Stimulated activated naive B cell treated with anti-CD40 and anti-IgM and Interleukin-4, amounts not matched to agents 10 μg/mL and 1 μg/mL and 100 μg/mL, for 72 hours (primary cell): ENCODE results near the gene GNLY.

Source experiments
- ATAC-seq, 2 donors: fragments of 150-1000 bp; cut with Tn5 transposase; replicated peaks; 2 replicates each; pipeline ENCODE4 v1.10.0; 2021; ENCODE audit warnings: moderate library complexity in 1 of 2
- DNase-seq: peaks from one replicate; pipeline ENCODE4 v3.0.0; 2021
- H3K27ac Mint-ChIP-seq: one replicate; pipeline ENCODE4 v1.8.0; 2022; ENCODE audit warnings: mild to moderate bottlenecking, mixed read lengths
- H3K27me3 Mint-ChIP-seq, 2 donors: one replicate each; pipeline ENCODE4 v1.8.0; 2022; ENCODE audit warnings: mixed read lengths in 2 of 2
- H3K36me3 Mint-ChIP-seq, 2 donors: one replicate each; pipeline ENCODE4 v1.8.0; 2022; ENCODE audit warnings: mixed read lengths in 2 of 2, mild to moderate bottlenecking in 1 of 2
- H3K4me1 Mint-ChIP-seq, 2 donors: one replicate each; pipeline ENCODE4 v1.8.0; 2022; ENCODE audit warnings: mixed read lengths in 2 of 2, mild to moderate bottlenecking in 1 of 2
- H3K4me3 Mint-ChIP-seq, 2 donors: one replicate each; pipeline ENCODE4 v1.8.0; 2022; ENCODE audit warnings: mild to moderate bottlenecking in 2 of 2, mixed read lengths in 2 of 2, moderate library complexity in 1 of 2
- H3K9me3 Mint-ChIP-seq, 2 donors: one replicate each; pipeline ENCODE4 v1.8.0; 2022; ENCODE audit warnings: mixed read lengths in 2 of 2, mild to moderate bottlenecking in 1 of 2

GNLY gene

DNA sequence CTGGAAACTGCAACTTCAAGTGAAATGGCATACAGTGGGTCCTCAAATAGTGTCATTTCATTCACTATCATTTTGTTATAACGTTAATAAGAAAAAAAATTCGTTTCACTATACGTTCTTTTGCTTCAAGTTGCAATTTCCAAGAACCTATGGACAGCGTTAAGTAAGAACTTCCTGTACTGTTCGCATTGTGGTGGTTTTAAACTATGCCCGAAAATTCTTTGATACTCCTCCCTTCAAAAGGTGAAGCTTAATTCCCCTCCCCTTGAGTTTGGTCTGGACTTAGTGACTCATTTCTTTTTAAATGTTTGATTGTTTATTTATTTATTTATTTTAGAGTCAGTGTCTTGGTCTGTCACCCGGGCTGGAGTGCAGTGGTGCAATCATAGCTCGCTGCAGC is 20.7 kb downstream of the GNLY start:
- H3K36me3 Mint-ChIP-seq = no peaks in the 10 kb centered on the region
- DNase-seq = no peak
- H3K27me3 Mint-ChIP-seq = peaks cover 10 to 47% of the 10 kb centered on the region in 2 donors
- peaks cover 0 to 6% of the 10 kb centered on the region in 2 donors for H3K4me1 Mint-ChIP-seq
- H3K27ac Mint-ChIP-seq = no peak overlapping the region
- no peaks in the 10 kb centered on the region for H3K9me3 Mint-ChIP-seq
- H3K4me3 Mint-ChIP-seq = no peak overlapping the region
- no peak for ATAC-seq

DNA sequence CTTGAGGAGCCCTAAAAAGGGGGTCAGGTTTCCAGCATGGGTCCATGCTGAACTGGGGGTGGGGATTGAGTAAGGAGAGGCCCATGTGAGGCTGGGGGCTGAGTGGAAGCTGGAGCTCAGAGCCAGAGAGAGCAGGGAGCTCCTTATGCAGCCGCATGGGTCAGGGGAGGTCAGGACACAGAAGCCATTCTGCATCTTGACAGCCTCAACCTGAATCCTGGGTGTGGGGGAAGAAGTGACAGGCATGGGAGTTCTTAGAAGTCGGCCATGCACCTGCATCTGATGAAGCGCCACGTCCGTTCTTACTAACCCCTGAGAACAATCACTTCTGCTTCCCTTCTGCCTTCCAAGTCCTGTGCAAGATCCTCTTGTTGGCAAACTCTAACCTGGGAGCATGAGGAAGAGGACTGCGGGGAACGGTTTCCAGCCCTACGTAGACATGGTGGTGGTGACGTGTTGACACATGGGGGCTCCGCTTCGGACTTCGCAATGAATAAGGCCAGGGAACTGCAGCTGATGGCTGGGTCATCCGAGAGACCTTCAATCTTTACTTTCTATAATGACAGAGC is 22.3 kb downstream of the GNLY start:
- DNase-seq (no peak), ATAC-seq (no peak)
- Mint-ChIP-seq H3K4me1 (peaks cover 0 to 6% of the 10 kb centered on the region in 2 donors), H3K27ac (no peak overlapping the region), H3K27me3 (peaks cover 3 to 35% of the 10 kb centered on the region in 2 donors), H3K9me3 (peaks cover 0 to 2% of the 10 kb centered on the region in 2 donors), H3K36me3 (no peaks in the 10 kb centered on the region), H3K4me3 (no peak overlapping the region)

DNA sequence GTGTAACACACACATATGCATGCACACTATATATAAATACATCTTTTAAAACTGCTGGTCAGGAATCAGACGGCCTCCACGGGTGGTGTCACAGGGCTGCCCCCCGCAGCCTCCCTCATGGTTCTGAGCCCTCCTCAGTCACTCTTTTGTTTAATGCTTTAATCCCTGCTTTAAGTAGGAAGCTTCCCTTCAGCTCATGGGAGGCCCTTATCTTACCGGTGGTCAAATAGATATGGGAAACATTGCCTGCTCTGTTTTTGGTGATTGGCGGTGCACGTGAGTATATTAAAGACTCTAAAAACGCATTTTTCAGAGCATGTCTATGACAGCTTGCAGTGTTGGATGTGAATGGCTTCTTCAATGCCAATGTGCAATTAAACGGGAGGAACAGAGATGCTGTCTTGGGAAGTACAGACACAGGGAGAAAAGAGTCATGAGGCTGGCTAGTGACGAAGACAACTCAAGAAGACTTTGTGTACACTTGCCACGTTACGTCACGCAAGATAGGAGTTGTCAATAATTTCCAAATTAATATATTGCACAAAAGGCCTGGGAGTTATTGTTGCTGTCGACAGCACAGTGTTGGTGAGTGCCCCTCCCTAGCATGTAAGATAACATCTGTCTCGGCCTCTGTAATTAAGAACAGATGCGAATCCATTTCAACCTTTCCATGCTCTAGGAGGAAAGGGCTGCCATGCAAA is 23.3 kb downstream of the GNLY start:
- Mint-ChIP-seq H3K4me1 (peaks cover 0 to 2% of the 10 kb centered on the region in 2 donors), H3K36me3 (no peaks in the 10 kb centered on the region), H3K9me3 (peaks cover 0 to 2% of the 10 kb centered on the region in 2 donors), H3K27ac (no peak overlapping the region), H3K4me3 (no peak overlapping the region), H3K27me3 (peaks cover 0 to 27% of the 10 kb centered on the region in 2 donors)
- ATAC-seq = no peak
- no peak for DNase-seq

DNA sequence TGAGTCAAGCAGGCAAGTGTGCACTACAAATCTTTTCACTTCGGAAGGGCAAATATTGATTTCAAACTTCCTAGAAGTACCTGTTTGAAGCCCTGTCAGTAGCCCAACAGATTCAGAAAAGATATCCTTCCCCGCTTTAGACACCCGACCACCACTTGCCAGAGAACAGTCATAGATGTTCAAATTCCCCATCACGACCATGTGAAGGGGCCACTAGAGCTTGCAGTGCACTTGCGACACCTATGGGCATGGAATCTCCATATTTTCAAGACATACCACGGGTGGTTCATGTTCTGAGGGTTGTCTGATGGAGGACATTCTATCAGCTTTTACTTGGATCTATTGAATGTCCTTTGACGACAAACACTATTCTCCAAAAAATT is 23.8 kb downstream of the GNLY start:
- Mint-ChIP-seq H3K27ac (no peak overlapping the region), H3K4me1 (no peaks in the 10 kb centered on the region), H3K9me3 (peaks cover 0 to 2% of the 10 kb centered on the region in 2 donors), H3K27me3 (peaks cover 0 to 22% of the 10 kb centered on the region in 2 donors), H3K36me3 (no peaks in the 10 kb centered on the region), H3K4me3 (no peak overlapping the region)
- ATAC-seq (no peak), DNase-seq (no peak)

DNA sequence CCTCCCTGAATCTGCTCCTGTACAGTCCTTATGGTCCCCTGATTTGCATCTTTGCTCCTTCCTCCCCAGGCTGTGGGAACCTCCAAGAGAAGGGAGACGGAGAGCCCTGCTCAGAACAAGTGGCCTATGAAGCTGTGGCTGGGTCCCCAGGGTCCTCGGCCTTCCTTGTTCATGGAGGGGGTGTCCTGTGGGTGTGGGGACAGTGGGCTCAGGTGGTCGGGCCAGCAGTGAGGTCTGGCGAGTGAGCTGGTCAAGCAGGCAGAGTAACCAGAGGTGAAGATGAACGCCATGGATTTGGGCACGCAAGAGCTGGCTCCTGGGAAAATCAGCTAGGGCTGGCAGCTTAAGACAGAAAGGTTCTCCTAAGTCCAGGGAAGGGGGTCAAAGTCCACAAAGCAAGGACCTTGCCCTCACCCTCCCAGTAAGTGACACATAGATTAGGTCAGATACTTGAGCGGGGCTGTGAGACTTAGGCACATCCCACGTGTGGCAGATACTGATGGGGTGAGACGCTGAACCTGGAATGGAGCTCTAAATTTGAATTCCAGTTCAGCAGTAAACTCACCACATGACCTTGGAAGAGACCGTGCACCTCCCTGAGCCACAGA is 24.8 kb downstream of the GNLY start:
- no peak overlapping the region for H3K27ac Mint-ChIP-seq
- DNase-seq (no peak), ATAC-seq (no peak)
- peaks cover 0 to 15% of the 10 kb centered on the region in 2 donors for H3K27me3 Mint-ChIP-seq
- peaks cover 0 to 2% of the 10 kb centered on the region in 2 donors for H3K9me3 Mint-ChIP-seq
- H3K4me3 Mint-ChIP-seq = no peak overlapping the region
- H3K36me3 Mint-ChIP-seq = no peaks in the 10 kb centered on the region
- no peaks in the 10 kb centered on the region for H3K4me1 Mint-ChIP-seq

DNA sequence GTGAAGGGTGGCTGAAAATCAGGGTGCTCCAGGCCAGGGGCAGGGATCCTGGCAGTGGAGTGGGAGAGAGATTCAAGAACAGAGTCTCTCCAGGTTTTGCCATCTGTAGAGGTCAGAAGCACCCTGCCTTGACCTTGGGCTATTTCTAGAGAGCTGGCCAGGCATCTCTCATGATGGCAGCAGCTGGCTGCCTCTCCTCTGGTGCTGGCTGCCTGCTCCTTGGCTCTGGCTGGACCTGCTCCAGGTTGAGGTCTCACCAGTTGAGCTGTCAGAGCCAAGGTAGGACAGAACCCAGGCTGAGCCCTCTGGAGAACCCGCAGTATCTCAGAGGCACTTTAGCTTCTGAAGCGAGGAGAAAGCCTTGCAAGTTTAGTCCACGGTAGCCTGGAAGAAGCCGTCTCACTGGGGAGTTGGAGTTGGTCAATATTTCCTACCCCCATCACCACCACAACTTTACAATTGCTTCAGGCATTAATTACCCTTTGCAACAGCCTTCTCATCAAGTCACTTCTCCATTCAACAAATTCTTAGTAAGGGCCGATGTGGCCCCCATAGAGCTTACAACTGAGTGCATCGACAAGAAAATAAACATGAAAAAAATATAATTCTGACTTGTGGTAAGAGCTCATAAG is 25.6 kb downstream of the GNLY start:
- peaks cover 0 to 11% of the 10 kb centered on the region in 2 donors for H3K27me3 Mint-ChIP-seq
- no peak overlapping the region for H3K4me3 Mint-ChIP-seq
- ATAC-seq (no peak), DNase-seq (no peak)
- peaks cover 0 to 2% of the 10 kb centered on the region in 2 donors for H3K9me3 Mint-ChIP-seq
- no peak overlapping the region for H3K27ac Mint-ChIP-seq
- no peaks in the 10 kb centered on the region for H3K36me3 Mint-ChIP-seq
- no peaks in the 10 kb centered on the region for H3K4me1 Mint-ChIP-seq

DNA sequence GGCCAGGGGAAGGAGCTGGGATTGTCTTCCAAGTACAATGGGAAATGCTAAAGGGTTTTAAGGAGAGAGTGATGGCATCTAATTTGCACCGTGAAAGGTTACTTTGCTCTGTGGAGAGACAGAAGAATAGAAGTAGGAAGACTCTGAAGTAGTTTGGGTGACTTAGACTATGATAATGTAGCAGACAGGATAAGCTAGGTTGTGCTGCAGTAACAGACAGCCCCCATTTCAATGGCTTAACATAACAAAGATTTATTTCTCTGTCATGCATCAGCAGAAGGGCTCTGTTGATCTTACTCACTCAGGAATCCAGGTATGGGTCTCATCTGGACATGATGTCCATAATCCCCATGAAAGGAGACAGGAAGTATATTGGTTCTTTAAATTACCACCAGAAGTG is 26.4 kb downstream of the GNLY start:
- no peak for DNase-seq
- no peak for ATAC-seq
- H3K36me3 Mint-ChIP-seq = no peaks in the 10 kb centered on the region
- no peak overlapping the region for H3K4me3 Mint-ChIP-seq
- H3K27ac Mint-ChIP-seq = no peak overlapping the region
- H3K4me1 Mint-ChIP-seq = no peaks in the 10 kb centered on the region
- H3K27me3 Mint-ChIP-seq = peaks cover 4 to 16% of the 10 kb centered on the region in 2 donors
- peaks cover 0 to 2% of the 10 kb centered on the region in 2 donors for H3K9me3 Mint-ChIP-seq

DNA sequence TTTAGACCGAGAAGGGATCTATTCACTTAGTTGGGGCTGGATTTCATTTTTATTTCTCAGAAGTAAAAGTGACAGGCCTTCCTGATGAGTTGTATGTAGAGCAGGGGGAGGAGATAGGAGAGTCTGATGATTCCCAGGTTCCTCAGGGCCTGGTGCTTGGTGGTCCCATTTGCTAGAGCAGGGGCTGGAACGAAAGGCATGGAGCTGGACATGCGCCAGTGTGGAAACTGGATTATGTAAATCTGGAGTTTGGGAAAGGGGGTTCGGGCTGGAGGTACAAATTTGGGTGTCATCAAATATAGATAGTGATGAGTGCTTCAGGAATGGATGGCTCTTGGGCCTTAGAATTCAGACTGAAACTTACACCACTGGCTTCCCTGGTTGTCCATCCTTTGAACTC is 27.5 kb downstream of the GNLY start:
- H3K4me3 Mint-ChIP-seq = no peak overlapping the region
- no peaks in the 10 kb centered on the region for H3K4me1 Mint-ChIP-seq
- no peak overlapping the region for H3K27ac Mint-ChIP-seq
- peaks cover 5 to 18% of the 10 kb centered on the region in 2 donors for H3K27me3 Mint-ChIP-seq
- no peaks in the 10 kb centered on the region for H3K36me3 Mint-ChIP-seq
- DNase-seq (no peak), ATAC-seq (no peak)
- H3K9me3 Mint-ChIP-seq = peaks cover 0 to 2% of the 10 kb centered on the region in 2 donors

DNA sequence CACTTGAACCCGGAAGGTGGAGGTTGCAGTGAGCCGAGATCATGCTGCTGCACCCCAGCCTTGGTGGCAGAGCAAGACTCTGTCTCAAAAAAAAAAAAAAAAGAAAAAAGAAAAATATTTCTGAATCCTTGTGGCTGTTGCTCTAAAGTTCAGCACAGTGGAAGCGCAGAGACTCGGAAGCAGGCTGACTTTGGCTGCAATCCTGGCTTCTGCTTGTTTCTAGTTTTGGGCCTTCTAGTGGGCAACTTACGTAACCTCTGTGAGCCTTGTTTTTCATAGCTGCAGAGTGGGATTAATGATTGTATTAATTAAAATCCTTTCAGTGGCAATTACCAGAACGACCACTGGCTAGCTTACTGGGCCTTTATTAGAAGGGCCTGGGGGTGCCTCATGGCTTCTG is 28.4 kb downstream of the GNLY start:
- H3K27ac Mint-ChIP-seq = no peak overlapping the region
- no peak for ATAC-seq
- no peaks in the 10 kb centered on the region for H3K36me3 Mint-ChIP-seq
- H3K27me3 Mint-ChIP-seq = peaks cover 5 to 18% of the 10 kb centered on the region in 2 donors
- peaks cover 0 to 2% of the 10 kb centered on the region in 2 donors for H3K9me3 Mint-ChIP-seq
- H3K4me3 Mint-ChIP-seq = no peak overlapping the region
- H3K4me1 Mint-ChIP-seq = no peaks in the 10 kb centered on the region
- no peak for DNase-seq

DNA sequence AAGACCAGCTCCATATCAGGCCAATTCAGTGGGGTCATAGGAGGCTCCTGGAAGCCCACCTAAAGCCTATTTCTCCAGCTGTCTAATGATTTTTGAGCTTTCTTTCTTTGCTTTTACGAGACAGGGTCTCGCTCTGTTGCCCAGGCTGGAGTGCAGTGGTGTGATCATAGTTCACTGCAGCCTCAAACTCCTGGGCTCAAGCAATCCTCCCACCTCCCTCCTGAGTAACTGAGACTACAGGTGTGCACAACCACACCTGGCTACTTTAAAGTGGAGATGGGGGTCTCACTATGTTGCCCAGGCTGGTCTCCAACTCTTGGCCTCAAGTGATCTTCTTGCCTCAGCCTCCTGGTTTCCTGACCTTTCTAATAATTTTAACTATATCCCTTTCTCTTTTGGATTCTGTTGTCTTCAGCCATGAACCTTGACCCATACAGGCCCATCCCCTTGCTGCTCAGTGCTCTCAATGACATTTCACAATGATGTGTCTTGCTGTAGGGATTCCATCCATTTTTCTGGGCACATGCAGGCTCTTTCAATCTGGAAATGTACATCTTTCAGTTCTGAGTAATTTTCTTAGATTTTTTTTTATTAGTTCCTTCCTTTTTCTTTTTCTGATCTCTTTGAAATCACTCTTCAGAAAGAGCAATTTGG is 29.7 kb downstream of the GNLY start:
- peaks cover under 1% of the 10 kb centered on the region in 2 donors for H3K4me1 Mint-ChIP-seq
- H3K27ac Mint-ChIP-seq = no peak overlapping the region

DNA sequence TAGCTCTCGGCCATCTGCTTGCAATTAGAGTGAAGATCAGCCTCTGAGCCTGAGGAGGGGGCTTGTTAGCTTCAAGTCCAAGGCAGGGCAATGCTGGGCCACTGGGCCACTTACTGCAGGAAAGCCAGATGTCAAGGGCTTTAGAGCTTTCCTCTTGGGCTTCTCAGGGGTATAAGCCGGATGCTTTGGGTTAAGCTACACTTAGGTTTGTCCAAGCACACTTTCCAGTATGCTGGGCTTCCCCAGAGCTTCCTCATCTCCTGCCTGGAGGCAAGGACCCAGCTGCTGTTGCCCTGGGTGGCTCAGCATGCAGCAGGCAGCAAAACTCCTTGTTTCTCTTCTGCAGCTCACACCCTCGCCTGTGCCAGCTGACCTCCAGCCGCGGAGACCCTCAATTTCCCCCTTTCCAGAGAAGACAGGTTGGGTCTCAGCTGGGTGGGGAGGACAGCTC is 30.6 kb downstream of the GNLY start:
- DNase-seq (no peak), ATAC-seq (no peak)
- Mint-ChIP-seq H3K27ac (no peak overlapping the region), H3K36me3 (no peaks in the 10 kb centered on the region), H3K4me1 (peaks cover 5% of the 10 kb centered on the region in 2 donors), H3K9me3 (peaks cover 0 to 2% of the 10 kb centered on the region in 2 donors), H3K27me3 (peaks cover 16 to 26% of the 10 kb centered on the region in 2 donors), H3K4me3 (no peak overlapping the region)

More for the DNA sequence above, 29.7 kb downstream of the GNLY start:
- peaks cover 0 to 2% of the 10 kb centered on the region in 2 donors for H3K9me3 Mint-ChIP-seq
- no peak overlapping the region for H3K4me3 Mint-ChIP-seq
- H3K27me3 Mint-ChIP-seq = peaks cover 7 to 21% of the 10 kb centered on the region in 2 donors
- ATAC-seq (no peak), DNase-seq (no peak)
- no peaks in the 10 kb centered on the region for H3K36me3 Mint-ChIP-seq

DNA sequence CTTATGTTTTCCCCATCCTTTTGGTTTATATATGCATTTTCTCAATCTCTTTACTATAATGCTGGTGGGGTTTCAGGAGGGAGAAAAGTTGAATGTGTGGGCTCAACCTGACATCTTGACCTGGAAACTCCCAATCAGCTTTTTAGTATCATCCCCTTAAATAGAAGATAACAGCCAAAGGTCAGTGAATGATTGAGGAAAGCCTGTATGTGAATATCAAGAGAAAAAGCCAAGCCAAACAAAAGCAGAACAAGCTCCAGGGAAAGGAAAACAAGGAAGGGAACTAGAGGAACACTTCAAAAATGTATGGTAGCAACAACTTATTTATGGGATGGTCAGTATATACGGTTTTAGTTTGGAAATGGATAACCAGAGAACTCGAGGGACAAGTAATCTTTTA is 31.3 kb downstream of the GNLY start:
- Mint-ChIP-seq H3K36me3 (no peaks in the 10 kb centered on the region), H3K4me1 (peaks cover 5% of the 10 kb centered on the region in 2 donors), H3K27ac (no peak overlapping the region), H3K9me3 (no peaks in the 10 kb centered on the region), H3K27me3 (peaks cover 16 to 27% of the 10 kb centered on the region in 2 donors), H3K4me3 (no peak overlapping the region)
- no peak for ATAC-seq
- no peak for DNase-seq

DNA sequence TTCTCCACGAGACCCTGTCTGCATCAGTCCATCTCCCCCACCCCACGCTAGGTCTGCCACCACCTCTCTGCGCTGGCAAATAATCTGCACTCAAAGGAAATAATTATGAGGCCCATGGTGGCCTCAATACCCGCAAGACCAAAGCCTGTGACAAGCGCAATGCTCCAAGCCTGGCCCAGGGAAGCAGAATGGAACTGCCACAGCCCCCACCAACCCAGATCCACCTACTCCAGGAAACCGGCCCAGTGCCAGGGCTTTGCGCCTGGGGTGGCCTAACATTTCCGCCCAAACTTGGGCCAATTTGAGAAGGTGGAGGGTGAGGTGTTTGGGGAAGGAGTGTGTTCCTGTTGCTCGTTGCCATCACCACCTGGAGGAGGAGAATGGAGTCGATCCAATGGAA is 33.6 kb downstream of the GNLY start:
- Mint-ChIP-seq H3K4me3 (no peak overlapping the region), H3K36me3 (no peaks in the 10 kb centered on the region), H3K27ac (no peak overlapping the region), H3K4me1 (peaks cover 5% of the 10 kb centered on the region in 2 donors), H3K27me3 (peaks cover 16 to 27% of the 10 kb centered on the region in 2 donors), H3K9me3 (no peaks in the 10 kb centered on the region)
- DNase-seq (no peak), ATAC-seq (no peak)

DNA sequence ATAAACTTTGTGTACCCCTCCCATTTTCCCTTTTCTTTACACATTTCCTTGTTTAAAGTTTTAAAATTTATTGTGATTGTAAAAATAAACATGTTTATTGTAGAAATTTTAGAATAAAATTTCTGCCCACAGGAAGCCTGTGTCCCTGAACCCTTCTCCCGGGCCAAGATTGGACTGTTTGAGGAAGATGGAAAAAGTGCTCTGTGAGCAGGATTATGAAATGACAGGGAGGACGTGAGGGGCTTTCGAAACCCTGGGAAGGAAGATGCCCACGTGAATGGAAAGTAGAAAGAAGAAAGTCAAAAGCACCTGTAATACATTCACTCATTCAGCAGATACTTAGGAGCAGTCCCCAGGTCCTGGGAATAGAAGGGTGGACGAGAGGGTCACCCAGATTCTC is 34.2 kb downstream of the GNLY start:
- ATAC-seq (no peak), DNase-seq (no peak)
- Mint-ChIP-seq H3K4me1 (peaks cover 5% of the 10 kb centered on the region in 2 donors), H3K27ac (no peak overlapping the region), H3K4me3 (no peak overlapping the region), H3K9me3 (no peaks in the 10 kb centered on the region), H3K36me3 (no peaks in the 10 kb centered on the region), H3K27me3 (peaks cover 16 to 27% of the 10 kb centered on the region in 2 donors)
